PC-9 (cell line): Measurements from ENCODE around the gene MYH11. TPM values are rescaled to one million over a fixed set of nuclear protein-coding genes. Genes with fewer than 3 reads are reported as not detected.
"Not testable (repeated sequence)": the region's sequence is repeated elsewhere in the genome, so short reads cannot be mapped to it uniquely, and the experiment has no call there.

Experiments used
- BruUV-seq: library from RNA; stranded (reverse); fragments of 400-500 nt; replicated peaks from 2 replicates; lab custom pipeline; 2021; lab: Mats Ljungman, UMichigan
- CTCF ChIA-PET: fragments of 300-600 bp; sonication (Branson Sonifier 250); formaldehyde crosslinking; loops from one replicate; lab custom pipeline; 2022; ENCODE audit warnings: antibody characterized with exemption; lab: Charles Lee
- POLR2A ChIA-PET: fragments of 300-600 bp; sonication (Branson Sonifier 250); formaldehyde crosslinking; loops from one replicate; lab custom pipeline; 2022; ENCODE audit warnings: antibody characterized with exemption; ENCODE audit not compliant: unreplicated experiment; lab: Charles Lee
- DNase-seq, 2 experiments: peaks; one replicate each; pipeline versions ENCODE4 v3.0.0 to v3.0.0-alpha.2; 2015 to 2022; ENCODE audit warnings: mixed read lengths in 1 of 2
- H2AFZ ChIP-seq: fragments of 200-600 bp; sonication (generic); 2 replicates; pipeline ENCODE4 v1.8.1; 2017; ENCODE audit warnings: antibody characterized with exemption
- H3F3A ChIP-seq: fragments of 200-600 bp; sonication (generic); 2 replicates; pipeline ENCODE4 v1.8.1; 2017; ENCODE audit warnings: antibody characterized with exemption, mild to moderate bottlenecking, low read depth; ENCODE audit not compliant: insufficient read depth
- H3K27ac ChIP-seq: fragments of 200-600 bp; sonication (generic); 2 replicates; pipeline ENCODE4 v1.6.1; 2016; ENCODE audit warnings: mixed run types
- H3K27me3 ChIP-seq: fragments of 200-600 bp; sonication (generic); 2 replicates; pipeline ENCODE4 v1.6.1; 2016; ENCODE audit warnings: low read depth, mixed run types; ENCODE audit not compliant: insufficient read depth
- H3K36me3 ChIP-seq: fragments of 200-600 bp; sonication (generic); 2 replicates; pipeline ENCODE4 v1.6.1; 2016; ENCODE audit warnings: low read depth, mixed run types
- H3K4me1 ChIP-seq: fragments of 200-600 bp; sonication (generic); replicated peaks from 2 replicates; pipeline ENCODE4 v1.6.1; 2016; ENCODE audit warnings: mixed run types; ENCODE audit not compliant: insufficient read depth
- H3K4me2 ChIP-seq: fragments of 200-600 bp; sonication (generic); 2 replicates; pipeline ENCODE4 v1.6.1; 2017; ENCODE audit warnings: mixed run types
- H3K4me3 ChIP-seq: fragments of 200-600 bp; sonication (generic); 2 replicates; pipeline ENCODE4 v1.6.1; 2016; ENCODE audit warnings: mixed run types
- H3K79me2 ChIP-seq: fragments of 200-600 bp; sonication (generic); 2 replicates; pipeline ENCODE4 v1.6.1; 2017; ENCODE audit warnings: low read depth, mixed run types
- H3K9me2 ChIP-seq: fragments of 200-600 bp; sonication (generic); 2 replicates; pipeline ENCODE4 v1.8.1; 2017; ENCODE audit warnings: mild to moderate bottlenecking; ENCODE audit not compliant: insufficient read depth
- H3K9me3 ChIP-seq: fragments of 200-600 bp; sonication (generic); 2 replicates; pipeline ENCODE4 v1.8.1; 2016; ENCODE audit warnings: low read depth; ENCODE audit not compliant: insufficient read depth
- H4K20me1 ChIP-seq: fragments of 200-600 bp; sonication (generic); 2 replicates; pipeline ENCODE4 v1.8.1; 2017; ENCODE audit not compliant: insufficient read depth
- EZH2 ChIP-seq: fragments of 200-600 bp; sonication (generic); IDR thresholded peaks from 2 replicates; pipeline ENCODE4 v1.8.0; 2017; ENCODE audit warnings: antibody characterized with exemption, low read depth
- intact Hi-C: fragments of 100-400 bp; cut with micrococcal nuclease; formaldehyde crosslinking; loops from one replicate; pipeline ENCODE4 v1.10.0; 2022; ENCODE audit not compliant: unreplicated experiment
- total RNA-seq: library from RNA; stranded (reverse); gene quantifications from 2 replicates; pipeline ENCODE4 v1.2.3, GENCODE V29; 2021
- TF ChIP-seq, protein P1 (sequence below): fragments of 200-600 bp; sonication (generic); conservative IDR thresholded peaks from 2 replicates; pipeline ENCODE4 v1.6.1; 2017; ENCODE audit warnings: mixed run types, antibody characterized with exemption, mild to moderate bottlenecking, moderate library complexity

The MYH11 gene
- total RNA-seq, 1 experiment from 2014 or later = 0.11 TPM

DNA sequence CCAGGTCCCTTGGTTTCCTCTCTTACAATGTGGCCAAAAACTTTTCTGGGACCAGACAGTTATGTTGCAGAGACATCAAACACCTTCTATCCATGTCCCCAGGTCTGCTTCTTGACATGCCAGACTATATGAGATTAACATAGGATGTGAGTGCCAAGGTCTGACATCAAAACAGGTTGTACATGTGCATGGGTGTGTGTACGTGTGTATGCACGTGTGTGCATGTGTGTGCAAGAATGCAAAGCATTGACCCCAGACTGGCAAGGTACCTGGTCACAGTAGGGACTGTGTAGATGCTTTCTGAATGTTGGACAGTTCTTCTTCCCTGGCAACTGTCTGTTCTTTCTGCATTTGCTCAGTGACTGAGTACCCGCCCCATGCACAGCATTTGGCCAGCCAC, 121.2 kb downstream of the MYH11 start:
- Histone ChIP-seq H3K4me3 (no peak overlapping the region), H3K9me2 (no peaks in the 10 kb centered on the region), H3K4me1 (no peaks in the 10 kb centered on the region), H3K36me3 (no peaks in the 10 kb centered on the region), H3K4me2 (no peak overlapping the region), H3K9me3 (no peaks in the 10 kb centered on the region), H2AFZ (no peak overlapping the region), H3K27me3 (no peaks in the 10 kb centered on the region), H3K79me2 (no peaks in the 10 kb centered on the region), H4K20me1 (no peaks in the 10 kb centered on the region), H3K27ac (no peak overlapping the region), H3F3A (no peaks in the 10 kb centered on the region; the same call in 1 of the 2 replicates)
- DNase-seq = no peak
- no peak for TF ChIP-seq EZH2
- TF ChIP-seq, protein P1, sequence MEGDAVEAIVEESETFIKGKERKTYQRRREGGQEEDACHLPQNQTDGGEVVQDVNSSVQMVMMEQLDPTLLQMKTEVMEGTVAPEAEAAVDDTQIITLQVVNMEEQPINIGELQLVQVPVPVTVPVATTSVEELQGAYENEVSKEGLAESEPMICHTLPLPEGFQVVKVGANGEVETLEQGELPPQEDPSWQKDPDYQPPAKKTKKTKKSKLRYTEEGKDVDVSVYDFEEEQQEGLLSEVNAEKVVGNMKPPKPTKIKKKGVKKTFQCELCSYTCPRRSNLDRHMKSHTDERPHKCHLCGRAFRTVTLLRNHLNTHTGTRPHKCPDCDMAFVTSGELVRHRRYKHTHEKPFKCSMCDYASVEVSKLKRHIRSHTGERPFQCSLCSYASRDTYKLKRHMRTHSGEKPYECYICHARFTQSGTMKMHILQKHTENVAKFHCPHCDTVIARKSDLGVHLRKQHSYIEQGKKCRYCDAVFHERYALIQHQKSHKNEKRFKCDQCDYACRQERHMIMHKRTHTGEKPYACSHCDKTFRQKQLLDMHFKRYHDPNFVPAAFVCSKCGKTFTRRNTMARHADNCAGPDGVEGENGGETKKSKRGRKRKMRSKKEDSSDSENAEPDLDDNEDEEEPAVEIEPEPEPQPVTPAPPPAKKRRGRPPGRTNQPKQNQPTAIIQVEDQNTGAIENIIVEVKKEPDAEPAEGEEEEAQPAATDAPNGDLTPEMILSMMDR = no peak
- ChIA-PET POLR2A (no interaction called here), CTCF (no interaction called here)
- intact Hi-C loops = no loop called here
- no TSS peak for BruUV-seq

DNA sequence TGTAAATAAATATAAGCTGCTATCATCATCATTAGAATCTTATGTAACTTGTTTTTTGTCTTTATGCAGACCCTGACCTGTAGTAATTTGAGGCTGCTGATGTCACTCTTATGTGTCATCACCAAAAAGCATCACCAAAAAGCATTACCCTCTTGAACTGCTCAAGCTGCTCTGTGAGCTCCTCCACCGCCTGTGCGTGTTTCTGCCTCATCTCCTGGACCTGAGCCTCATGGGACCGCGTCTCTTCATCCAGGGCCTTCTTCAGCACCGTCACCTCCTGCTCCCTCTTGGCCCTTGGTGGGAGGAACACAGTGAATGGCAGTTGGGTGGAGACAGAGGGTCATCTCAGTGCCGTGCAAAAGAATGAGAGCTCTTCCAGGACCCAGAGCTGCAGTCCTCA, 124.4 kb downstream of the MYH11 start:
- Histone ChIP-seq H3K27ac (no peak overlapping the region), H3K36me3 (no peaks in the 10 kb centered on the region), H3K9me2 (no peaks in the 10 kb centered on the region), H3F3A (no peaks in the 10 kb centered on the region; the same call in 1 of the 2 replicates), H4K20me1 (no peaks in the 10 kb centered on the region), H3K9me3 (no peaks in the 10 kb centered on the region), H3K27me3 (no peaks in the 10 kb centered on the region), H3K4me3 (no peak overlapping the region), H2AFZ (no peak overlapping the region), H3K79me2 (no peaks in the 10 kb centered on the region), H3K4me1 (no peaks in the 10 kb centered on the region), H3K4me2 (no peak overlapping the region)
- BruUV-seq = no TSS peak
- intact Hi-C loops = no loop called here
- DNase-seq = no peak
- CTCF ChIA-PET = interaction anchor here (1.0 kb wide), 1 partner anchor 25 kb away, joined by 3 read pairs; no protein-coding TSS in a partner anchor
- TF ChIP-seq, protein P1 = no peak
- TF ChIP-seq EZH2 = no peak
- POLR2A ChIA-PET = no interaction called here

DNA sequence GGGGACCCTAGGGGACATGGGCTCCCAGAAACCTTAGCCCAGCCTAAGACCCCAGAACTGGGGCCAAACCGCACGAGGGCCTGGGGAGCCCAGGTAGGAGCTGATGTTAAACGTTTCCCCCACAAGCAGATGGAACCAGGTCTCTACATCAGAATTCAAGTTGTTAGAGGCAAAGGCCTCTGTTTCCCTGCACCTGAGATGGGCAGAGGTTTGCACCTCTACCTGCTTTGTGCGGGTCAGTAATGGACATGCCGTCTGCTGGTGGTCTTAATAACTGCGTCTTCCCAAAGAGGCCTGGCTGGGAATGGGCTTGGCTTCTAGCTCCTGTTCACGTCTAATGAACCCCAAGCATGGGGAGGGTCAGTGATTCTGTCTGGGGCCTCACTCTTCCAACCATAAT, 127.7 kb downstream of the MYH11 start:
- no TSS peak for BruUV-seq
- H3K79me2 ChIP-seq = no peaks in the 10 kb centered on the region
- TF ChIP-seq EZH2 = no peak
- TF ChIP-seq, protein P1 = no peak
- no peaks in the 10 kb centered on the region; the same call in 1 of the 2 replicates for H3F3A ChIP-seq
- ChIA-PET POLR2A (no interaction called here), CTCF (no interaction called here)
- H3K27me3 ChIP-seq = no peaks in the 10 kb centered on the region
- no peak for DNase-seq
- H3K4me3 ChIP-seq = no peak overlapping the region
- H4K20me1 ChIP-seq = no peaks in the 10 kb centered on the region
- H3K9me2 ChIP-seq = no peaks in the 10 kb centered on the region
- H3K27ac ChIP-seq = no peak overlapping the region
- H3K4me2 ChIP-seq = no peak overlapping the region
- no peak overlapping the region for H2AFZ ChIP-seq
- no peaks in the 10 kb centered on the region for H3K36me3 ChIP-seq
- intact Hi-C loops = no loop called here
- no peaks in the 10 kb centered on the region for H3K9me3 ChIP-seq
- H3K4me1 ChIP-seq = no peaks in the 10 kb centered on the region

DNA sequence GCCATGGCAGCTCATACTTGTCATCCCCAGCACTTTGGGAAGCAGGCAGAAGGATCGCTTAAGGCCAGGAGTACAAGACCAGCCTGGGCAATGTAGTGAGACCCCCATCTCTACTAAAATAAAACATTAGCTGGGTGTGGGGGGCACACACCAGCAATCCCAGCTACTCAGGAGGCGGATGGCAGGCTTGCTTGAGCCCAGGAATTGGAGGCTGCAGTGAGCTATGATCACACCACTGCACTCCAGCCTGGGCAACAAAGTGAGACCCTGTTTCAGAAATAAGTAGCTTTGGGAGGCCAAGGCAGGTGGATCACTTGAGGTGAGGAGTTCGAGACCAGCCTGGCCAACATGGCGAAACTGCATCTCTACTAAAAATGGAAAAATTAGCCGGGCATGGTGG, 129.1 kb downstream of the MYH11 start:
- H3K9me3 ChIP-seq, H3K4me3 ChIP-seq, H3K27ac ChIP-seq, POLR2A ChIA-PET, H4K20me1 ChIP-seq, H3K4me2 ChIP-seq, intact Hi-C loops, DNase-seq, H3K9me2 ChIP-seq, BruUV-seq, H3F3A ChIP-seq, H3K36me3 ChIP-seq, H3K27me3 ChIP-seq, H2AFZ ChIP-seq, H3K4me1 ChIP-seq, H3K79me2 ChIP-seq: not testable (repeated sequence)
- CTCF ChIA-PET = interaction anchor here (0.6 kb wide), 1 partner anchor 80 kb away, joined by 5 read pairs; no protein-coding TSS in a partner anchor
